GM12874 (cell line): Measurements from ENCODE around the gene LMAN2.

ENCODE experiments used
- CTCF ChIP-seq: IDR thresholded peaks from 2 replicates; pipeline ENCODE4 v1.5.1; 2011; ENCODE audit warnings: low read depth, mild to moderate bottlenecking, control low read depth, low read length, moderate library complexity; ENCODE audit not compliant: insufficient read depth

The LMAN2 gene

DNA sequence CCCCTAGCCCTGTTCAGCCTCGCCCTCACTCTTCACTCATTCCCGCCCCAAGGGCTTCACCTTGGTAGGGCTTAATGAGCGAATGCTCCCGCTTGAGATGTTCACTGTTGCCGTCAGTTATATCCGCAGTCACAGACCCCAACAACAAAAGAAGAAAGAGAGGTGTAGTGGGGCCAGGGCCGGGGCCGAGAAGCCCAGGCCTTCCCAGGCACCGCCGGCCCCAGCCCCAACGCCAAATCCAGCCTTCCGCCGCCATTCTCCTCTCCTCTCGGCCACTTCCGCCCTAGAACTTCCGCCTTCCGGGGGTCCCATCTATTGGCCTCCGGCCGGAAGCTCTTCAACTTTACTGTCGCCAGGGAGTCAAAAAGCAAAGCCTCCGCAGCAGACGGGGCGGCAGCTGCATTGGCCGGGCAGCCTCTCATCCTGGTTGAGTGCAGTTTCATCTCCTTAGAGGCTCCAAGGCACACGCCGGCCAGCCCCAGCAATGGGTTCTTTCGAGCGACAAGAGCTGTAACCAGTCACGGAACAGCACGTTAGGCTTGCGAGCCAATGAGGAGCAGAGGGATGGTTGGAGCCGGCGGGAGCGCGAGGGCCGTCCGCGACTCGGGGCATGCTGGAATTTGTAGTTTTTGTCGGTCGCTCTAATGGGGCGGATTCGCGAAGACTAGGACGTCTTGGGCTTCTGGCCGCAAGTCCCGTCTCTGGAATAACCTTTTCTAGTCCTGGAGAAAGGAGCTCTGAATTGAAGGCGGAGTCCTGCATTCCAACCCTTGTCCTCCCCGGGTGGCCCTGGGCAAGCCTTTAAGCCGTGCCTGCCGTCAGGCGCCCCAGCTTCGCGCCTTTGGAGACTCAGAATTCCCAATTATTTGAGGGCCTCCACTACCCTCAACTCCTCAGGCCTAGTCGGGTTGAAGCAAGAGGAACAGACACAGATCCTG is at the start of gene LMAN2:
TSS of gene LMAN2 (minus strand) at position 277 of the 938 bp plus-strand sequence. CDS start at position 256, 21 bp downstream.
- no peak for TF ChIP-seq CTCF

- no peak for TF ChIP-seq CTCF
These were observed 48.8 kb upstream of the LMAN2 start, which contains the start of gene PFN3 for GRCh38 chr5:177399997-177400868. PFN3 (minus strand) TSS chr5:177400661; CDS start chr5:177400576, 85 bp downstream.

DNA sequence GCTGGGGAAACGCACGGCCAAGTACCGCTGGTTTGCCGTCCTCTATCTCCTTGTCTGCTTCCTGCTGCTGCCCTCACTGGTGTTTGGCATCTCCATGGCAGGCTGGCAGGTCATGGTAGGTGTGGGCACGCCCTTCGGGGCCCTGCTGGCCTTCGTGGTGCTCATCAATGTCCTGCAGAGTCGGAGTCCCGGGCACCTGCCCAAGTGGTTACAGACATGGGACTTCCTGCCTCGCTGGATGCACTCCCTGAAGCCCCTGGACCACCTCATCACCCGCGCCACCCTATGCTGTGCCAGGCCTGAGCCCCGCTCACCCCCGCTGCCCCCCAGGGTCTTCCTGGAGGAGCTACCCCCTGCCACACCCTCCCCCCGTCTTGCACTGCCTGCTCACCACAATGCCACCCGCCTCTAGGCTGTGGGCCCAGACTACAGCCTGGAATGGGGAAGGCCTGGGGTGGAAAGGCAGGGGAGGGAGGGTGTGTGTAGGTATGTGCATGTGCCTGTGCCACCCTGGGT is 46.5 kb upstream of the LMAN2 start:
- TF ChIP-seq CTCF = no peak

- no peak for TF ChIP-seq CTCF
These were observed 45.3 kb upstream of the LMAN2 start for GRCh38 chr5:177396807-177397206.

DNA sequence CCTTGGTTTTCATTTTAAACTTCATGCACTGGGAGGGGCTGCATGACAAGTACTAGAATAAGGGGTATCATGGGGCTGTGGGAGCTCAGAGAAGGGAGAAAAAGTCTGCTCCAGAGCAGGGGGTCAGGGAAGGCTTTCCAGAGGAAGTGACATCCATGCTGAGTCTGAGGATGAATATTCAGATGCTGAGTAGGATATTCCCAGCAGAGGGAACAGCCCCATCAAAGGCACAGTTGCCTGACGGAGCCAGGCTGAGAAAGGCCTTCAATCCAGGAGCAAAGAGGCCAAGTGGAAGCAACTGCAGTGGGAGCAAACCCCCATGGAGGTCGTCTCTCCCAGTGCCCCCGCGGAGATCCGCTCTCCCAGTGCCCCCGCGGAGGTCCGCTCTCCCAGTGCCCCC is 44.6 kb upstream of the LMAN2 start:
- TF ChIP-seq CTCF = no peak

- no peak for TF ChIP-seq CTCF
These were observed 42.5 kb upstream of the LMAN2 start for GRCh38 chr5:177393990-177394389.
